ENCODE results near the gene PSMA8.
A peak's percentile ranks its signal among the peaks of the same experiment; 100 is the strongest.
"Not testable (repeated sequence)": the region's sequence is repeated elsewhere in the genome, so short reads cannot be mapped to it uniquely, and the experiment has no call there.

Gene PSMA8

GRCh38 chr18:26176134-26176533 lies 42.5 kb downstream of the PSMA8 start:
- no peak for DNase-seq

GRCh38 chr18:26181343-26181826 lies 47.7 kb downstream of the PSMA8 start:
- DNase-seq, result no peak

GRCh38 chr18:26183395-26184112 lies 49.9 kb downstream of the PSMA8 start:
- DNase-seq, result no peak

DNA sequence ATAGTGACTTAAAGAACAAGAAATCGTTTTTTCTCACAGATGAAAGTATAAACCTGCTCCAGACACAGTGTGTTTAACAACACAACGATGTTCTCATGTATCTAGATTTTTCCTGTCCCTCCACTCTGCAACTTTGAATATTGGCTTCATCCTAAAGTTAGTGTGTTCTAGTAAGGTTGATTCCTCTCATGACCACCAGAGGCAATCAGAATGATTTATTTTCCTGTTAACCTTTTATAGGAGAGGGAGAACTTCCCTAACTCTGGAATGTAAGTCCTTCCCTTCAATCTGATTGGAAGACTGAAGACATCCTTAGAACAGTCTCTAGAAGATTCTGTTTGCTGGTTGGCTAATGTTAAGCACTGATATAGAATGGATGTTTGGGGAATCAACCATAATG lies 51.6 kb downstream of the PSMA8 start:
- peak in 1 of 3 donors; percentile 3 for DNase-seq

DNA sequence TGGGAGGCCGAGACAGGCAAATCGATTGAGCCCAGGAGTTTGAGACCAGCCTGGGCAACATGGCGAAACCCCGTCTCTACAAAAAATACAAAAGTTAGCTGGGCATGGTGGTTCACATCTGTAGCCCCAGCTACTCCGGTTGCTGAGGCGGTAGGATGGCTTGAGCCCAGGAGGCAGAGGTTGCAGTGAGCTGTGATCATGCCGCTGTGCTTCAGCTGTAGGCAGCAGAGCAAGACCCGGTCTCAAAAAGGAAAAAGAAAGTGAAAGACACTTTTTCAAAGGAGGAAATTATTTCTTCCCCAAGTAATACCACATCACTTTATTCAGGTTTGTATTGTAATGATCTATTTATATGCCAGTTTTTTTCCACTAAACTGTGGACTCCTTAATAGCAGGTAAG lies 56.8 kb downstream of the PSMA8 start:
- peak; percentile 35 to 51 (median 46) for DNase-seq

DNA sequence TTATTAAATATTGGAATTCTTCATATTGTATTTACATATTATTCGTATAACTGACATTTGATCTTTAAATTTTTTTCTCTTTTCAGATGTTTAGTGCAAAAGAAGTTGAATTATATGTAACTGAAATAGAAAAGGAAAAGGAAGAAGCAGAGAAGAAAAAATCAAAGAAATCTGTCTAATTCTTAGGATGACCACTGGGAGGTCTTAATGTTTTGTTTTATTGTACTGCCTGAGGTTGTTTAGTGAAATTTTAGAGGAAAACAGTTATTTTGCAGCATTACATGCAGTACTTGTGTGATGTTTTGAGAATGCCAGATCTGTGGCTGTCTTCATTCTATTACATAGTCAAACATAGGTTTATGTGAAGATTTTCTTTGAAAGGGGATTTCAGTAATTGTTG lies 58.6 kb downstream of the PSMA8 start:
- no peak for DNase-seq

- DNase-seq, result no peak
These were observed 62.9 kb downstream of the PSMA8 start for GRCh38 chr18:26196605-26197004.

GRCh38 chr18:26202001-26202400 lies 68.3 kb downstream of the PSMA8 start:
- DNase-seq, result not testable (repeated sequence)

DNA sequence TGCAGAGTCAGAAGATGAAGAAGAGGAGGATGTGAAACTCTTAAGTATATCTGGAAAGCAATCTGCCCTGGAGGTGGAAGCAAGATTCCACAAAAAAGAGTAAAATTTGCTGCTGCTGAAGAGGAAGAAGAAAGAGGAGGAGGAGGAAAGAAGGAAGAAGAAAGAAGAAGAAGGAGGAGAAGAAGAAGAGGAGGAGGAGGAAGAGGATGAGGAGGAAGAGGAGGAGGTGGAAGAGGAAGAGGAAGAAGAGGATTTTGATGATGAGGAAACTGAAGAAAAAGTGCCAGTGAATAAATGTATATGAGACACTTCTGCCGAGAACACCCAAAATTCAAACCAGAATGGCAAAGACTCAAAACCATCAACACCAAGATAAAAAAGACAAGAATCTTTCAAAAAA lies 71.6 kb downstream of the PSMA8 start:
- DNase-seq, result no peak

- DNase-seq, result no peak
These were observed 72.8 kb downstream of the PSMA8 start for GRCh38 chr18:26206488-26206887.

DNA sequence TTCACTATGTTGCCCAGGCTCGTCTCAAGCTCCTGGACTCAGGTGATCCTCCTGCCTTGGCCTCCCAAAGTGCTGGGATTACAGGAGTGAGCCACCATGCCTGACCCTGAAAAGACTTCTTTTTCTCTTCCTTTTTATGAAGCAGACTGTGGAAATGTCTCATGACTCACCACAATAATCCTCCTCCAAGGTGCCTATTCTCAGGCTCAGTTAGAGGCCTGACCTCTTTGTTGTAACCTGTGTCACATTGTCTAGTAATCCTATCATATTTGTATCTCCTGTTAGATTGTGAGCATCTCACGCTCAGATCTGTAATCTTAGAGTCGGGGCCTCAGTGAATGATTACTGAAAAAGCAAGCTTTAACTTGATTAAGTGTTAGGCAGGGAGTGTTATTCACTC lies 74.3 kb downstream of the PSMA8 start:
- DNase-seq, result no peak

- DNase-seq, result no peak
These were observed 75.3 kb downstream of the PSMA8 start for GRCh38 chr18:26208977-26209376.

- no peak for DNase-seq
These were observed 76.5 kb downstream of the PSMA8 start for GRCh38 chr18:26210147-26210546.

GRCh38 chr18:26215247-26215970 lies 81.7 kb downstream of the PSMA8 start:
- peak in 2 of 3 donors; percentile 11 to 17 for DNase-seq

- DNase-seq, result no peak
These were observed 91.5 kb downstream of the PSMA8 start for GRCh38 chr18:26225022-26225693.

GRCh38 chr18:26225915-26226228 lies 92.2 kb downstream of the PSMA8 start:
- DNase-seq, result no peak

- peak; percentile 97 to 99 (median 99) for DNase-seq
These were observed 92.8 kb downstream of the PSMA8 start, which contains the start of gene TAF4B for GRCh38 chr18:26226229-26227050. TAF4B (plus strand) TSS chr18:26226445; CDS start chr18:26226934, 489 bp downstream.

DNA sequence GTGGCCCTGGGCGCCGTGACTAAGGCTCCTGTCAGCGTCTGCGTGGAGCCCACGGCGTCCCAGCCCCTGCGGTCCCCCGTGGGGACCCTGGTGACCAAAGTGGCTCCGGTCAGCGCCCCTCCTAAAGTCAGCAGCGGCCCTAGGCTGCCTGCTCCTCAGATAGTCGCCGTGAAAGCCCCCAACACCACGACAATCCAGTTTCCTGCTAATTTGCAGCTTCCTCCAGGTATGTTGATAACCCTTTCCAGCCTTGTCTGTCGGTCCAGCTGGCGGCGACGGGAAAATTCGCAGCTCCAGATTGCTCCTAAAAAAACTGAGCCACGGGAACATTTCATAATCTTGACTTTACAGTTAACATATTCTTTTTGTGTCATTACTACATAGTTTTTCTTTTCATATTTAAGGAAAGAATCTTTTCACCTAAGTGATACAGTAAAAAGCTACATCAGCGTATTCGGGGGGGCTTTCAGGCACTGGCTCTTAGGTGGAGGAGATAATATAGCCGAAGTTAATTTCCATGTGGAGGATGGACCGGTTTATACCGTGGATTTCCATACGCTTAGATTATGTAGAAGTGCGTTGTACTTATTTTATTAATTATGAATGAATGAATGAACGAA lies 93.5 kb downstream of the PSMA8 start:
- no peak for DNase-seq

DNA sequence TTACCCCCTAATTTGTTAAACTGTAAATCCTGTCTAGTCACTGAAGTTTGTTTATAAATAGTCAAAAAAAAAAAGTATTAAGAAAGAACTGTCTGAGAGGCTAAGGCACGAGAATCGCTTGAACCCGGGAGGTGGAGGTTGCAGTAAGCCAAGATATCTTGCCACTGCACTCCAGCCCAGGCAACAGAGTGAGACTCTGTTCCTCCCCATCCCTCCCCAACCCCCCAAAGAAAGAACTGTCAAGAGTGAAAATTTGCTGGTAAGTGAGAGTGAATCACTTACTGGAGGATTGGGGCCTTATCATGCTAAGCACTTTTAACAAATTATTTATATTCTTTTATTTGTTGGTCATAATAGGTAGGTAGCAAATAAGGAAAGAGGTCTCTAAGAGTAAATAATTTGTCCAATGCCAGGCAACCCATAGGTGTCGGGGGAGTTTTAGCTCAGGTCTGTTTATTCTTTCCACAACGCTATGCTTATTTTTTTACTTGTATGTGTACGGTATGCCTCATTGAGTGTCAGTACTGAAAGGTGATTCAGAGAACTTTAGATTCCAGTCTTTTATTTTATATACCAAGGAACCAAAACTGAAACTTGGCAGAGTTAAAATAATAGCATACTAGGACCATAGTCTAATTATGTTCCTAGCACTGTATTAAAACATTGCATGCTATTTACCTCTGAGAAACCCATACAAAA lies 95.0 kb downstream of the PSMA8 start:
- no peak for DNase-seq

GRCh38 chr18:26230497-26230896 lies 96.8 kb downstream of the PSMA8 start:
- no peak for DNase-seq

GRCh38 chr18:26233208-26233607 lies 99.5 kb downstream of the PSMA8 start:
- DNase-seq, result no peak

DNA sequence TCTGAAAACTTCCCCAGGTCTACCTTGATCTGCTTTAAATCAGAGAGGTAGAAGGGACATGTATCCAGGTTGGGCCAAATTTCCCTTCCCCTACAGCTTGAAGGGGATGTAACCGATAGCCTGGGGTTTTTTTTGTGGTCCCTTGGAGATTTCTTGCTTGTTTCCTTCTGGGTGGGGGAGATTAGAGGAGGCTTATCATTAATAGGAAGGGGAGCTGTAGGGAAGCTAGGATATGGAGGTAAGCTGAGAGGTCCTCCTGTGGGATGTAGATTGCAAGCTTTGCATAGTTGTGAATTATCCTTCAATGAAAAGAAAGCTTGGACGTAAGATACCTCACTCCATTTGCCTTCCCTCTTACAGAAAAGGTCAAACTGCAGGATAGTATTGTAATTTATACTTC lies 103.7 kb downstream of the PSMA8 start:
- DNase-seq, result not testable (repeated sequence)

Data from suppressor macrophage treated with lipopolysaccharide for 1 hour (primary cell).